Ishikawa (cell line): ENCODE measurements around the gene PTCH2.

ENCODE experiments used
- CEBPB ChIP-seq: IDR thresholded peaks from 2 replicates; pipeline ENCODE4 v1.6.1; 2012
- CREB1 ChIP-seq: IDR thresholded peaks from 2 replicates; pipeline ENCODE4 v1.6.1; 2012; ENCODE audit warnings: low read depth
- EGR1 ChIP-seq: IDR thresholded peaks from 2 replicates; pipeline ENCODE4 v1.6.1; 2012
- EP300 ChIP-seq: IDR thresholded peaks from 2 replicates; pipeline ENCODE4 v1.6.1; 2012; ENCODE audit warnings: borderline replicate concordance
- FOXM1 ChIP-seq: IDR thresholded peaks from 2 replicates; pipeline ENCODE4 v1.6.1; 2012; ENCODE audit warnings: low read depth, borderline replicate concordance
- NFIC ChIP-seq: IDR thresholded peaks from 2 replicates; pipeline ENCODE4 v1.6.1; 2012
- RAD21 ChIP-seq: IDR thresholded peaks from 2 replicates; pipeline ENCODE4 v1.6.1; 2012; ENCODE audit warnings: low read depth
- REST ChIP-seq: IDR thresholded peaks from 2 replicates; pipeline ENCODE4 v1.6.1; 2012; ENCODE audit warnings: low read depth, mild to moderate bottlenecking
- TAF1 ChIP-seq: IDR thresholded peaks from 2 replicates; pipeline ENCODE4 v1.6.1; 2012; ENCODE audit warnings: low read depth, mild to moderate bottlenecking
- TCF12 ChIP-seq: IDR thresholded peaks from 2 replicates; pipeline ENCODE4 v1.6.1; 2012; ENCODE audit warnings: low read depth
- TEAD4 ChIP-seq: IDR thresholded peaks from 2 replicates; pipeline ENCODE4 v1.6.1; 2012
- USF1 ChIP-seq: IDR thresholded peaks from 2 replicates; pipeline ENCODE4 v1.6.1; 2012
- YY1 ChIP-seq: IDR thresholded peaks from 2 replicates; pipeline ENCODE4 v1.6.1; 2012; ENCODE audit warnings: low read depth
- ZBTB7A ChIP-seq: IDR thresholded peaks from 2 replicates; pipeline ENCODE4 v1.6.1; 2012; ENCODE audit warnings: low read depth
- TF ChIP-seq, protein P1 (sequence below): IDR thresholded peaks from 2 replicates; pipeline ENCODE4 v1.6.1; 2012

The PTCH2 gene

GRCh38 chr1:44786841-44787426, 56.1 kb downstream of the PTCH2 start:
- TF ChIP-seq YY1 (no peak), RAD21 (no peak), EP300 (no peak), ZBTB7A (no peak), NFIC (no peak), USF1 (no peak), TAF1 (no peak), EGR1 (no peak), TEAD4 (no peak), CREB1 (no peak), REST (no peak)
- TF ChIP-seq, protein P1, sequence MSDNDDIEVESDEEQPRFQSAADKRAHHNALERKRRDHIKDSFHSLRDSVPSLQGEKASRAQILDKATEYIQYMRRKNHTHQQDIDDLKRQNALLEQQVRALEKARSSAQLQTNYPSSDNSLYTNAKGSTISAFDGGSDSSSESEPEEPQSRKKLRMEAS, result no peak

- no peak for TF ChIP-seq CEBPB
- peak; percentile 89 for TF ChIP-seq RAD21
- no peak for TF ChIP-seq TEAD4
- TF ChIP-seq TCF12, result no peak
- no peak for TF ChIP-seq TAF1
- TF ChIP-seq, protein P1, result 0 out of 2 replicates have a peak, but pooled peaks have one; percentile 25
- no peak for TF ChIP-seq FOXM1
Measured at GRCh38 chr1:44786138-44786840, 56.8 kb downstream of the PTCH2 start.

DNA sequence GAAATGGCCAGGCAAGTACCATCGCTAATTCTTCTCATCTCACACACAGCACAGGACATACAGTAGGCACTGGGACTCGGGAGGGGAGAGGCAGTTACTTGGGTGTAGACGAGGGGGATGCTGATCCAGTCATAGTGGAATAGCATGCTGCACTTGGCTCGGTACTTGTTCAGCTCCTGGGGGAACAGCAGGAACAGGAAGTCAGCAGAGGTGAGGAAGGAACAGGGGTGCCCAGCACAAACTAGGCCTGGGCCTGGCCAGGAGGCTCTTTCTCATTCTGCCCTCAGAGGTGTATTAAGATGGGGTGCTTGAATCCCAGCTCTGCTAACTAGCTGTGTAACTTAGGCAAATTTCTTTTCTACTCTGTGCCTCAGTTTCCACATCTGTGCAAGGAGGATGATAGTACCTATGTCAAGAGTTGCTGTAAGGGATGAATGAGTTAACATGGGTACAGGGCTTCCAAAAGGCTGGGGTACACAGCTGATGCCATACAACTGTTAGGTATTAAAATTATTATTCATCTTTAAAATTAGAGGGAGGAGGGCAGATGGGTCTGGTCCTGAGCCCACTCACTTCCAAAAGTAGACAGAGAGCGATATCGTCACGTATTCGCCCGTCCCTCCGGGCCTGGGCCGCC, 57.4 kb downstream of the PTCH2 start:
- TF ChIP-seq CREB1 (no peak), FOXM1 (no peak), ZBTB7A (no peak), YY1 (no peak), EGR1 (no peak), EP300 (no peak), REST (no peak), TEAD4 (no peak), TCF12 (no peak), USF1 (no peak), CEBPB (no peak), TAF1 (no peak), NFIC (no peak), RAD21 (no peak)
- TF ChIP-seq, protein P1, result no peak

DNA sequence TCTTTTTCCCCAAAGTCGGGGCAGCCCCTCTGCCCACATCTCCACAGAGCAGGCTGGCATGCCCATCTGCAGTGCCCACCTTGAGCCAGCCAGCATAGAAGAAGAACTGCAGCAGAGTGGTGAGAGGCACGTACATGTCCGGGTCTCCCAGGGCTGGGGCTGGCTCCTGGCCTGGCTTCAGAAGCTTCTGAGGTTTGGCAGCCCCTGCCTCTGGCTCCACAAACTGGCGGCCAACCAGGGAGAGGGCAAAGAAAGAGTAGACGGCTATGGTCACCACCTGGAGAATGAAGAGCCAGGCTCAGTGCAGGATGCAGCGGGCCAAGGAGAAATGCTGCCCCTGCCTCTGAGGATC, 58.0 kb downstream of the PTCH2 start:
- no peak for TF ChIP-seq YY1
- no peak for TF ChIP-seq USF1
- no peak for TF ChIP-seq EP300
- no peak for TF ChIP-seq RAD21
- no peak for TF ChIP-seq CREB1
- TF ChIP-seq TEAD4, result no peak
- TF ChIP-seq REST, result no peak
- TF ChIP-seq, protein P1, result no peak
- TF ChIP-seq TAF1, result no peak
- TF ChIP-seq EGR1, result no peak
- no peak for TF ChIP-seq NFIC
- no peak for TF ChIP-seq CEBPB
- no peak for TF ChIP-seq ZBTB7A
- no peak for TF ChIP-seq TCF12
- no peak for TF ChIP-seq FOXM1
